Ramos (cell line): ENCODE data around the gene VRK3.
"Not testable (repeated sequence)": the region's sequence is repeated elsewhere in the genome, so short reads cannot be mapped to it uniquely, and the experiment has no call there.

Experiments
- in situ Hi-C: fragments of 300-500 bp; cut with MboI; formaldehyde crosslinking; loops from one replicate; pipeline ENCODE4 v1.14.3; 2022; ENCODE audit warnings: low sequenced_read_pairs; ENCODE audit not compliant: unreplicated experiment

Gene VRK3

GRCh38 chr19:49958144-49958543, 67.0 kb downstream of the VRK3 start:
- in situ Hi-C loops: not testable (repeated sequence)

- in situ Hi-C loops: no loop called here
Observed at GRCh38 chr19:49957262-49957915, 67.8 kb downstream of the VRK3 start.

DNA sequence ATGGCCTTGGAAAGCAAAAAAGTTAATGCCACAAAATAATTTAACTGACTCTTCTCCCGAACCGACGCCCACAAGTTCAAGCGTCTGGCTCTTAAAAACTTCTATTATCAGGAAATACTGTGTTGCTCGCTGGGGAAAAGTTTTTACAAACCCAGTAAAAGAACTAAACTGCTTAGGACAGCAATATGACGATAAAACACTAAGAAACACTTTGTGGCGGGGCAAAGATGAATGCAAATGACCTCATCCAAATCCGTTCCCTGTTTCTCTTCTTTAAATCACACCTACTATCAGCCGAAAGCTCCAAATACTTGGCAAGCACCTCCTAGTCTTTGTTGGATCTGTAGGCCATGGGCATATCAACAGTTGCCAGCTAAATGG, 69.1 kb downstream of the VRK3 start:
- in situ Hi-C loops: no loop called here

- in situ Hi-C loops: no loop called here
Observed at GRCh38 chr19:49954933-49955332, 70.2 kb downstream of the VRK3 start.

GRCh38 chr19:49954092-49954829, 70.9 kb downstream of the VRK3 start:
- in situ Hi-C loops: no loop called here

DNA sequence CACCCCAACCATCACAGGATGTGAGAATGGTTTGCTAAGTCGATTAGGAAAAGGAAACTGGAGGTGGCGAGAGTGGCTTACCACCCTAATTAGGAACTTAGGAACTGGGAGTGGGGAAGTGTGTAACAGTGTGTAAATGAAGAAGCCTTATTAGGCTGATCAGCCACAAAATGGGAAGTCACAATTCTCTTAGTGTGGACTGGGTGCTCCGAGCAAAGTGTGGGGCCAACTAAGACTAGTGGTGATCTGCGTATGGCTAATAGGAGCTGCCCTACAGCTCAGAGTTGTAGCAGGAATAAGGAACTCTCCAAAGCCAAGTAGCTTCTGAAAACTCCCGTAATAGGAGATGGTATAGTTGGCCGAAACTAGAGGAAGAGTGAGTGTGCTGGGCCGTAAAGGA, 71.8 kb downstream of the VRK3 start:
- in situ Hi-C loops: no loop called here

GRCh38 chr19:49952906-49953305, 72.3 kb downstream of the VRK3 start:
- in situ Hi-C loops: no loop called here

GRCh38 chr19:49952479-49952836, 72.7 kb downstream of the VRK3 start:
- in situ Hi-C loops: no loop called here

GRCh38 chr19:49951806-49952478, 73.2 kb downstream of the VRK3 start:
- in situ Hi-C loops: no loop called here

DNA sequence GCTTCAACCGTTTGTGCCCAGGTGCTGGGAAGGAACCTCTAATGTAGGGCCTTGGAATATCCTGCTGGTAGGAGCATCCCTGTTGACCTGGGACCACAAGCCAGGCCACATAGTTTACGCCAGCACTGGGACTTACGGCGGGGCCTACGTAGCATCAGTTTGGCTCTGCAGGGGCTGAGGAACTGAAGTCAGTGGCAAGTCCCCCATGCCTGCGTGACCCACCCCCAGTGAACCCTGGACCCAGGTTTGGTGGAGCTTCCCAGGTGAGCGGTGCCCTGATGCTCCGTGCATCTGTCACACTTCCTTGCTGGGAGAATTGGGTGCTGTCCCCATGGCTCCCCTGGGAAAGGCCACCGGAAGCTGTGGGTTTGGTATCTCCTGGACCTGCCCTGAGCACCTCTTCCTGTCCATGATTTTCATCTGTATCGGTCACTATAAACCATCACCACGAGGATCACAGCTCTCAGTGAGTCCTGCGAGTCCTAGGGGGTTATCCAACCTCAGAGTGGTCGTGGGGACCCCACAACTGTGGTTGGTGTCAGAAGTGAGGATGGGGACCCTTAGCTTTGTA, 74.1 kb downstream of the VRK3 start:
- in situ Hi-C loops: no loop called here

- in situ Hi-C loops: no loop called here
Observed at GRCh38 chr19:49950590-49950948, 74.6 kb downstream of the VRK3 start.

- in situ Hi-C loops: no loop called here
Observed at GRCh38 chr19:49949742-49950589, 75.2 kb downstream of the VRK3 start.

GRCh38 chr19:49946415-49946814, 78.8 kb downstream of the VRK3 start:
- in situ Hi-C loops: no loop called here

DNA sequence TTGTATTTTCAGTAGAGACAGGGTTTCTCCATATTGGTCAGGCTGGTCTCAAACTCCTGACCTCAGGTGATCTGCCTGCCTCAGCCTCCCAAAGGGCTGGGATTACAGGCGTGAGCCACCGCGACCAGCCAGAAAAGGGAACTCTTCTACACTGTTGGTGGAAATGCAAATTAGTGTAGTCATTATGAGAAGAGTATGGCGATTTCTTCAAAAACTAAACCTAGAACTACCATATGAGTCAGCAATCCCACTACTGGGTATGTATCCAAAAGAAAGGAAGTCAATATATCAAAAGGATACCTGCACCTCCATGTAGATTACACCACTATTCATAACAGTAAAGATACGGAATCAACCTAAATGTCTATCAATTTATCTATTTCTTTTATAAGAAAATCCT, 80.6 kb downstream of the VRK3 start:
- in situ Hi-C loops: not testable (repeated sequence)

- in situ Hi-C loops: no loop called here
Observed at GRCh38 chr19:49940482-49940791, 84.7 kb downstream of the VRK3 start.

- in situ Hi-C loops: no loop called here
Observed at GRCh38 chr19:49939721-49940481, 85.3 kb downstream of the VRK3 start.

DNA sequence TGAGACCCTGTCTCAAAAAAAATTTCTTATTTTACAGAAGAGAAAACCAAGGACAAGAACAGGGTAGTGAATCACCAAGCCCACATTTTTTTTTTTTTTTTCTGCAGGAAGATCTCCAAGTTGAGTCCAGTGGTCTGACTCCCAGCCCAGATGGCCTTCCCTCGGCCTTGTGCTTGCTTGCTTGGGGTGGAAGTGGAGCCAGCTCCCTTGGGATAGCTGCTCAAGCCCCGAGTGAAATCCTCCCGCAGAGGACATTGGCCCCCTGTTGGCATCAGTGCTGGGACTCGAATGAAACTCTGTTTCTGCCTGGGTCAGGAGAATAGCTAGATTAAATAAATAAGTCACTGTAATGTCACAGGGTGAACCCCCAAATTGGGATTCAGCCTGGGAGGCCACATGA, 86.5 kb downstream of the VRK3 start:
- in situ Hi-C loops: no loop called here

DNA sequence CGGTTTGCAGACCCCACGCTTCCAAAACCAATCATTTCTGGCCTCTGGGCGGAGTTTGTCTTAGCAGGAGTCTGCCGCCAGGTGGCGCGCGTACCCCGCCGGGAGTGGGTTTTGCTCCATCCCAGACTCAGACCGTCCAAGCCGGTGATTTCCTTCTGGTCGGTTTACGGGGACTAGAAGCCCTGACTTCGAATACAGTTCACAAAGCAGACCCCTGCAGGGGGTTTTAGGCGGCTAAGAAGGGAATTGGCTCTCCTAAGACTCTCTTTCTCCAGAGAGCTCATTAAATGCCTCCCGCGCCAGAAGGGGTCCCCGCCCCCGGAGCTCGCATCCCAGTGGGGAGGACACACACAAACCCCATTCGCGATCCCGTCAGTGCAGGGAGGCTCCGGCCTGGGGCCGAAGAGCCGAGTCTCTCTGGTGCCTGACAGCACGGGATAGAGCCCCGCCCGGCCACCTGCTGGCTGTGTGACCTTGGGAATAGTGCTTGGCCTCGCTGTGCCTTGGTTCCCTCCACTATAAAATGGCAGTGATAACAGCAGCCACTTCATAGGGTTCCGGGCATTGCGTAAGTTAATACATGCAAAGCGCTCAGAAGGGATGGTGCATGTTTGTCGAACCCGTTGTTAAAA, 87.3 kb downstream of the VRK3 start:
- in situ Hi-C loops: no loop called here

GRCh38 chr19:49936549-49936948, 88.6 kb downstream of the VRK3 start:
- in situ Hi-C loops: no loop called here
